ENCODE measurements around the gene ALAS2. TPM values are rescaled to one million over a fixed set of nuclear protein-coding genes. Genes with fewer than 3 reads are reported as not detected.
A peak's percentile ranks its signal among the peaks of the same experiment; 100 is the strongest.

Gene ALAS2
- total and polyA plus RNA-seq, 11 donors = 0.06 to 8.3 (median 1.7) TPM; not detected in 1

DNA sequence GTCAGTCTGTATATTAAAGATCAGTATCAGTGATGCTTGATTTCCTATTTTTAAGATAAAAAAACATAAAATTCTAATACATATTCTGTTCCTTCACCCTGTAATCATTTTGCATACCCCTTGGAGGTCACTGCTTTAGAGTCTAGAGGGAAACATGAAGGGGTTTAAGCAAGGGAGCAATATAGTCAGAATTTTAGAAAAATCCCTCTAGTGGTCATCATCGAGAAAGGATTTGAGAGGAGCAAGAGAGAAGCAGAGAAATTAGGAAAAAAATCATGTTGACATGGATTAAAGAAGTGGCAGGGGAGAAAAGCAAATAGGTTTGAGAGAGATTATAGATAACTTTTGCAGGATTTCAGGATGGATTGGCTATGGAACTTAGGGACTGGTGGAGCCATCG lies 19.5 kb downstream of the ALAS2 start:
- H3K9me3 ChIP-seq = no peaks in the 10 kb centered on the region
- H3K27me3 ChIP-seq = peaks cover 0 to 12% (median 0%) of the 10 kb centered on the region in 9 donors
- H3K36me3 ChIP-seq = peaks cover 0 to 6% (median 0%) of the 10 kb centered on the region in 9 donors
- 38 to 53% (median 49%) methylated on average over 2 of the region's 2 CpGs for WGBS, 4 donors
- TF ChIP-seq POLR2A (IDR thresholded peaks at IDR 0.05) = no peak
- TF ChIP-seq, protein P1, sequence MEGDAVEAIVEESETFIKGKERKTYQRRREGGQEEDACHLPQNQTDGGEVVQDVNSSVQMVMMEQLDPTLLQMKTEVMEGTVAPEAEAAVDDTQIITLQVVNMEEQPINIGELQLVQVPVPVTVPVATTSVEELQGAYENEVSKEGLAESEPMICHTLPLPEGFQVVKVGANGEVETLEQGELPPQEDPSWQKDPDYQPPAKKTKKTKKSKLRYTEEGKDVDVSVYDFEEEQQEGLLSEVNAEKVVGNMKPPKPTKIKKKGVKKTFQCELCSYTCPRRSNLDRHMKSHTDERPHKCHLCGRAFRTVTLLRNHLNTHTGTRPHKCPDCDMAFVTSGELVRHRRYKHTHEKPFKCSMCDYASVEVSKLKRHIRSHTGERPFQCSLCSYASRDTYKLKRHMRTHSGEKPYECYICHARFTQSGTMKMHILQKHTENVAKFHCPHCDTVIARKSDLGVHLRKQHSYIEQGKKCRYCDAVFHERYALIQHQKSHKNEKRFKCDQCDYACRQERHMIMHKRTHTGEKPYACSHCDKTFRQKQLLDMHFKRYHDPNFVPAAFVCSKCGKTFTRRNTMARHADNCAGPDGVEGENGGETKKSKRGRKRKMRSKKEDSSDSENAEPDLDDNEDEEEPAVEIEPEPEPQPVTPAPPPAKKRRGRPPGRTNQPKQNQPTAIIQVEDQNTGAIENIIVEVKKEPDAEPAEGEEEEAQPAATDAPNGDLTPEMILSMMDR (IDR thresholded peaks at IDR 0.05) = peak in 2 of 12 donors; percentile 10 to 11
- no peak overlapping the region for H3K27ac ChIP-seq
- DNase-seq (no peak), ATAC-seq (no peak)
- peaks cover 0 to 32% (median 8%) of the 10 kb centered on the region in 12 donors for H3K4me1 ChIP-seq
- no peak overlapping the region for H3K4me3 ChIP-seq
- intact Hi-C loops (cut with DNase I) = loop anchor here in 1 of 10 donors (10.0 kb wide), 1 partner anchor 64 kb away; the partner anchor contains the start of gene PAGE2B

DNA sequence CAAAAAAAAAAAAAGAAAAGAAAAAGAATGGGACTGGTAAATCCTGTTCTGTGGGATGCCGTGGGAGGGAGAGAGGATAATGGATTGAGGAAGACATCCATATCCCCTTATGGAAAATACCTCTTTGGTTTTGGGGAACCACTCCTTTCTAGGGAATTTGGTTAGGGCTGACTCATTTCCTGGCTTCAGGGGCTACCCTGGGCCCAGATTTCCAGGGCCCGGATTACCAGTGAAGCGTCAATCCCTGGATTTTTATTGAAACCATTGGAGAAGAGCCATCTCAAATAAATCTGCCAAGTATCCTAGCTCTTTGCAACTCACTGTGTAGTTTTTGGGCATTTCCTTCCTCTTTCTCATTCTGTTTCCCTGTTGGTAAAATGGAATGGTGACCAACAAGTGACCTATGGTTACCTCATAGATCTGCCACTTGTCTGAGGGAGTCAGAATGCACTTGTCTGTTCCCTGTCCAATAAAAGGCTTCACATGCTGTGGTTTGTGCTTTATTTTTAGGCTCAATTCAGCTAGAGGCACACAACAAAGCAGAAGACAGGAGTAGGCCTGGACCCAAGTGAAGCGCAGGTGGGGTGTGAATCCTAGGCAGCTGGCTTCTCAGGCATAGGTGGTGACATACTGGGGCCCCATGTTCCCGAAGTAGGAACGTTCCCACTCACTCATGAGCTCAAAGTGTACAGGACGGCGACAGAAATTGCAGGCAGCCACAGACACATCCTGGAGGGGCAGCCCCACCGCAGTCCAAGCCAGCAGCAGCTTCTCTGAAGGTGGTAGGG lies 22.0 kb downstream of the ALAS2 start:
- no peak for TF ChIP-seq POLR2A (IDR thresholded peaks at IDR 0.05)
- TF ChIP-seq, protein P1 (IDR thresholded peaks at IDR 0.05) = no peak
- H3K4me3 ChIP-seq = no peak overlapping the region
- H3K36me3 ChIP-seq = peaks cover 0 to 27% (median 9%) of the 10 kb centered on the region in 9 donors
- intact Hi-C loops (cut with DNase I) = loop anchor here in 3 of 10 donors (10.0 kb wide), 3 partner anchors 204 to 964 kb away; partner anchors contain the start of genes MAGED2 (in 2 of the 3) and PHF8 (in 1 of the 3)
- ATAC-seq (peak; percentile 78 to 88 (median 84)), DNase-seq (peak in 1 of 5 donors; percentile 24)
- H3K9me3 ChIP-seq = no peaks in the 10 kb centered on the region
- WGBS, 4 donors = 27 to 43% (median 38%) methylated on average over 9 of the region's 9 CpGs
- H3K27me3 ChIP-seq = peaks cover 0 to 12% (median 0%) of the 10 kb centered on the region in 9 donors
- peaks cover 0 to 34% (median 8%) of the 10 kb centered on the region in 12 donors for H3K4me1 ChIP-seq
- H3K27ac ChIP-seq = peak overlapping the region in 11 of 12 donors; percentile 28 to 76 (median 65)

DNA sequence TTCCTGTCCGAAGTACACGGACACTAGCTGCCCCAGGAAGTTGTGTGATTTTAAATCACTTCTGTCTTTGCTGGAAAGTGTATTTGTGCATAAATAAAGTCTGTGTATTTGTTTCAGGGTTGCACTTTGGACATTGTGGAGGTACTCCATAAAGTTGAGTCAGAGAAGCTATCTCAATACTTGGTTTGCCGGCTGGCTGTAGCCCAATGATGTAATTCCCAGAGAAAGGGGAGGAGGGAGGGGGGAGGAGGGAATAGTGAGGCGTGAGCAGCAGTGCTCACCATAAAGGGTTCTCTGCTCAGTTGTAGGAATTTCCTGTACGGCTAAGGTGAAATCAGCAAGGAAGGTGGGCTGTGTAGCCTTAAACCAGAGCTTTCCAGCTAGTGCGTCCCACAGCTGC lies 23.1 kb downstream of the ALAS2 start:
- intact Hi-C loops (cut with DNase I) = loop anchor here in 3 of 10 donors (10.0 kb wide), 3 partner anchors 203 to 963 kb away; partner anchors contain the start of genes MAGED2 (in 2 of the 3) and PHF8 (in 1 of the 3)
- H3K27ac ChIP-seq = peak overlapping the region in 8 of 12 donors; percentile 46 to 76 (median 68)
- no peak for TF ChIP-seq POLR2A (IDR thresholded peaks at IDR 0.05)
- TF ChIP-seq, protein P1 (IDR thresholded peaks at IDR 0.05) = no peak
- no peaks in the 10 kb centered on the region for H3K9me3 ChIP-seq
- 39 to 55% (median 44%) methylated on average over 6 of the region's 6 CpGs for WGBS, 4 donors
- H3K36me3 ChIP-seq = peaks cover 0 to 38% (median 16%) of the 10 kb centered on the region in 9 donors
- ATAC-seq (peak; percentile 52 to 85 (median 78)), DNase-seq (peak in 3 of 5 donors; percentile 24 to 58 (median 25))
- H3K27me3 ChIP-seq = peaks cover 0 to 5% (median 0%) of the 10 kb centered on the region in 9 donors
- no peak overlapping the region for H3K4me3 ChIP-seq
- peaks cover 0 to 34% (median 8%) of the 10 kb centered on the region in 12 donors for H3K4me1 ChIP-seq
